Ammon's horn (tissue), 1 donor: Measurements from ENCODE around the gene CBY2.
"Not testable (repeated sequence)": the region's sequence is repeated elsewhere in the genome, so short reads cannot be mapped to it uniquely, and the experiment has no call there.

Source experiments
- DNase-seq: peaks from one replicate; pipeline ENCODE4 v3.0.0-alpha.2; 2016; ENCODE audit warnings: low spot score

CBY2 gene, protein sequence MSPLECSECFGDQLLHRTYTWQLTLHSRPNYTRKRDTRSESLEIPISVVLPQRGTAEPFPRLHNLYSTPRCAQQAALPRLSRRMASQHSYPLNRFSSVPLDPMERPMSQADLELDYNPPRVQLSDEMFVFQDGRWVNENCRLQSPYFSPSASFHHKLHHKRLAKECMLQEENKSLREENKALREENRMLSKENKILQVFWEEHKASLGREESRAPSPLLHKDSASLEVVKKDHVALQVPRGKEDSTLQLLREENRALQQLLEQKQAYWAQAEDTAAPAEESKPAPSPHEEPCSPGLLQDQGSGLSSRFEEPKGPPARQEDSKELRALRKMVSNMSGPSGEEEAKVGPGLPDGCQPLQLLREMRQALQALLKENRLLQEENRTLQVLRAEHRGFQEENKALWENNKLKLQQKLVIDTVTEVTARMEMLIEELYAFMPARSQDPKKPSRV

GRCh38 chr13:45702088-45702487 is at the start of gene CBY2:
CBY2 (plus strand) TSS chr13:45702320; CDS start chr13:45702391, 71 bp downstream.
- DNase-seq, result no peak

DNA sequence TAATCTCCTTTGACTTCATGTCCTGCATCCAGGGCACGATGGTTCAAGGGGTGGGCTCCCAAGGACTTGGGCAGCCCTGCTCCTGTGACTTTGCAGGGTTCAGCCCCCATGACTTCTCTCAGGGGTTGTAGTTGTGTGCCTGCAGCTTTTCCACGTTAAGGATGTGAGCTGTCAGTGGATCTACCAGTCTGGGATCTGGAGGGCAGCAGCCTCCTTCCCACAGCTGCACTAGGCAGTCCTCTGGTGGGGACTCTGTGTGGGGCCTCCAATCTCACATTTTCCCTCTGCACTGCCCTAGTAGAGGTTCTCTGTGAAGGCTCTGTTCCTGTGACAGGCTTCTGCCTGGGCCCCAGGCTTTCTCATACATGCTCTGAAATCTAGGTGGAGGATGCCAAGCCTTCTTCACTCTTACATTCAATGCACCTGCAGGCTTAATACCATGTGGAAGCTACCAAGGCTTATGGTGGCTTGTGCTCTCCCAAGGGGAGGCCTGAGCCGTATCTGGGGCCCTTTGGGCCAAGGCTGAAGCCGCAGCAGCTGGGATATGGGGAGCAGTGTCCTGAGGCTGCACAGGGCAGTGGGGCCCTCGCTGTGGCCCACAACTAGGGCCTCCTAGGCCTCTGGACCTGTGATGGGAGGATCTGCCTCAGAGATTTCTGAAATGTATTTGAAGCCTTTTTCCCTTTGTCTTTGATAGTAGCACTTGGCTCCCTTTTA is 47.3 kb upstream of the CBY2 start:
- DNase-seq, result no peak

- DNase-seq, result peak; percentile 22
Observed at GRCh38 chr13:45658586-45659235, 43.4 kb upstream of the CBY2 start.

DNA sequence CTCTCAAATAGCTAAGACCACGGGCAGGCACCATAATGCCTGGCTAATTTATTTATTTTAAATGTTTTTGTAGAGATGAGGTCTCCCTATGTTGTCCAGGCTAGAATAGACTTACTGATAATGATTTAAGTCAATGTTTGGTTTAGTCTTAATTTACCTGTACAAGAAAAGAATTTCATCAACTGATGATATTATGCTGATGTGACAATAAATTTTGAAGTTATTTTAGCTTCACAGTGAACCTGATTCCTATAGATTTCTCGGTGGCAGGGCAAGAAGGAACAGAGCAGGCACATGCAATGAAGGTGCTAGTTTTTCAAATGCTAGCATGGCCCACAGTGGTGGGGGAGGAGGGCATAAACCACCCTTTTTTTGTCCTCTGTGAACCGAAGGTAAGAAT is 42.6 kb upstream of the CBY2 start:
- DNase-seq, result no peak

- DNase-seq, result not testable (repeated sequence)
Observed at GRCh38 chr13:45660458-45660857, 41.7 kb upstream of the CBY2 start.

- no peak for DNase-seq
Observed at GRCh38 chr13:45662162-45662561, 40.0 kb upstream of the CBY2 start.

DNA sequence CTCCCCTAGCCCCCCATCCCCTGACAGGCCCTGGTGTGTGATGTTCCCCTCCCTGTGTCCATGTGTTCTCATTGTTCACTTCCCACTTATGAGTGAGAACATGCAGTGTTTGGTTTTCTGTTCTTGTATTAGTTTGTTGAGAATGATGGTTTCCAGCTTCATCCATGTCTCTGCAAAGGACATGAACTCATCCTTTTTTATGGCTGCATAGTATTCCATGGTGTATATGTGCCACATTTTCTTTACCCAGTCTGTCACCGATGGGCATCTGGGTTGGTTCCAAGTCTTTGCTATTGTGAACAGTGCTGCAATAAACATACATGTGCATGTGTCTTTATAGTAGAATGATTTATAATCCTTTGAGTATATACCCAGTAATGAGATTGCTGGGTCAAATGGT is 39.2 kb upstream of the CBY2 start:
- DNase-seq, result not testable (repeated sequence)

DNA sequence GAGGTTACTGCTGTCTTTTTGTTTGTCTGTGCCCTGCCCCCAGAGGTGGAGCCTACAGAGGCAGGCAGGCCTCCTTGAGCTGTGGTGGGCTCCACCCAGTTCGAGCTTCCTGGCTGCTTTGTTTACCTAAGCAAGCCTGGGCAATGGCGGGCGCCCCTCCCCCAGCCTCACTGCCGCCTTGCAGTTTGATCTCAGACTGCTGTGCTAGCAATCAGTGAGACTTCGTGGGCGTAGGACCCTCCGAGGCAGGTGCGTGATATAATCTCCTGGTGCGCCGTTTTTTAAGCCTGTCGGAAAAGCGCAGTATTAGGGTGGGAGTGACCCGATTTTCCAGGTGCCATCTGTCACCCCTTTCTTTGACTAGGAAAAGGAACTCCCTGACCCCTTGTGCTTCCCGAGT is 32.5 kb upstream of the CBY2 start:
- not testable (repeated sequence) for DNase-seq

DNA sequence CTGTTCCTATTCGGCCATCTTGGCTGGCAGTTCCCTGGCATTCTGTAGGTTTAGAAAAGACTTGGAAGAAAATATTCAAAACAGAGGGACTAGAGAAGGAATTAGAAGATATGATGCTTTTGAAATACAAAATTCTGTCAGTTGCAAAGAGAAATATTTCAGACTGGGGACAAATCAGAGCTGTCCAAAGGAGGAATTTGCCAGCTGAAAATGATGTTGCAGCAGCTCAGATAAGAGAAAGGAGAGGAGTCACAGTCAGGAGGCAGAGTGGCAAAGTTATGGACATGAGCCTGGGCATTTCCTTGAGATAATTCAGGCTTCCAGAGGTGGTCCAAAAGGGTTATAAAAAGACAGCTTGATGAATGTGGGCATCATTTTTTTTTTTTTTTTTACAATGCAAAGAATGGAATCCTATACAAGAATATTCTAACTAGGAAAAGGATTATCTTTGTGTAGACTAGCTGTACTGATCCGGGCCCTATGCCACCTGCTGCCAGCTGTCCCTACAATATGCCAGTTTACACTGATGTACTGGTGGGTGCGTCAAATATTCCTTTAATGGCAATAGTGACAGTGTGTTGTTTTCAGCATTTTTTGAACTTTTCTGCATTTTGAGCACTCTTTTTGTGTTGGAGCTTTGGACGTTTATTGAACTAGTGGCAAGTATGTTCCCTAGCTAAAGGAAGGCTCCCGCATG is 31.8 kb upstream of the CBY2 start:
- DNase-seq, result peak; percentile 62

GRCh38 chr13:45674908-45675307 is 27.2 kb upstream of the CBY2 start:
- DNase-seq, result no peak

- DNase-seq, result no peak
Observed at GRCh38 chr13:45678282-45678681, 23.8 kb upstream of the CBY2 start.

DNA sequence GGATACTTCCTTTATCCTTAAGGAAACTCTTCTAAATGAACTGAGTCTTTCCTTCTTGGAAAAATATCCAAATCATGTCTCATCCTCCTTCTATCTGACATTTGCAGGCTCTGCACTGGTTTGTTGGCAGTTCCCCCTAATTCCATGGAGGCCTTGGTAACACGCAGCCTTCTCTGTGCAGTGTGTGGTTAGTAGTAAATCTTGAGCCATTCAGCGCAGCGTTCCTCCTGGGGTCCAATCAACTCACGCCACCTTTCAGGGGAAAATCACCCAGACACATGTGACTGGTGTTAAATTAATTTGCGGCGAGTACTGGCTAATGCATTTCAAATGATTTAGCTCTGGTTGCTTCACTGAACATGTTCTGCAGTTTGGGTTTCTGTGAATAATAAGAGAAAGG is 21.0 kb upstream of the CBY2 start:
- DNase-seq, result no peak

- no peak for DNase-seq
Observed at GRCh38 chr13:45682494-45683008, 19.6 kb upstream of the CBY2 start.

GRCh38 chr13:45683701-45684100 is 18.4 kb upstream of the CBY2 start:
- DNase-seq, result no peak

- DNase-seq, result no peak
Observed at GRCh38 chr13:45688577-45688976, 13.5 kb upstream of the CBY2 start.

GRCh38 chr13:45690636-45691035 is 11.5 kb upstream of the CBY2 start:
- DNase-seq, result no peak

DNA sequence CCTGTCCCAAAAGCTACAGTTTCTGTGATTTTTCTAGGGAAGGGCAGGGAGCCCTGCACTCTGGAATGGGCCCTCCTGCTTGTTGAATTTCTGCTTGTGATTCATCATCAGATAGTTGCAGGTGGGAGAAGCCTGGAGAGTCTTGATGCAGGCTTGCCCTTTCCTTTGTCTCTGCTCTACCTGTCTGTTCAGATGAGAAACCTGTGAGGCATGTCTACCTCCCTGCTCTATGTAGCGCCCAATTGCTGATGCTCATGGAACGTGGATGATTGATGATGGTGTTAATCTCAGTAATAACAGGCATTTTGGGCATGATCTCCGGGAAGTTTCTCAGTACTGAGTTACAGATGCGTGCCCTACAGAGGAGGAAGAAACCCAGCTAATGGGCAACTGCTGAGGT is 10.9 kb upstream of the CBY2 start:
- DNase-seq, result no peak

- no peak for DNase-seq
Observed at GRCh38 chr13:45691667-45692066, 10.5 kb upstream of the CBY2 start.

- no peak for DNase-seq
Observed at GRCh38 chr13:45695198-45695730, 6.9 kb upstream of the CBY2 start.

DNA sequence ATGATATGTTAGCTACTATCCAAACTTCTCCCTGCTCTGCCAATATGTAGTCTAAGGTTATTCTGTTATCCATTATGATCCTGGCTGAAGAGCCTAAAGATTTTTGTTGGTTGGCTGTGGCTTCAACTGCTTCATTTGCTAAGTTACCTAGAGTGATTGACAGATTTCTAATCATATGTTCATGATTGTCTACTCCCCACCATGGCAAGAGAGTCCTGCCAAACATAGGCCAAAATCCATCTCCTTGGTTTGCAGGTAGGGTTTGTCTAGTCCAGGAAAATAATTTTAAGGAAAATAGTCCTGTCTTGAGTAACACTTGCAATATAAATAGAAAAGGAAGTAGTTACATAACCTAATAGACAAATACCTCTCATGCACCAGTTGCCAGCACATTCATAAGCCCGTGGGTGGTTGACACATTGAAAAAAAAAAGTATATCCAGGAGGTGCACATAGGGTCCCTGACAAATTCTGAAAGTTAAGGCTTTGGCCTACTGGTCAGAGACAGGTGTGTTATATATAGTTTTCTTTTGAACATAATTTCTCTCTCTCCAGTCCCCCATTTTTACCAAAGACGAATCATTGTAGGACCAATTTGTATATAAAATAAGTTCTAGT is 5.4 kb upstream of the CBY2 start:
- no peak for DNase-seq
